Caki2 (cell line): Measurements from ENCODE around the gene RAB11B. TPM values are rescaled to one million over a fixed set of nuclear protein-coding genes. Genes with fewer than 3 reads are reported as not detected.
"Not testable (repeated sequence)": the region's sequence is repeated elsewhere in the genome, so short reads cannot be mapped to it uniquely, and the experiment has no call there.

Experiments
- DNase-seq: peaks from one replicate; pipeline ENCODE4 v3.0.0-alpha.2; 2015; ENCODE audit warnings: low read depth
- in situ Hi-C: cut with HindIII; loops from 2 replicates; pipeline ENCODE4 v1.10.0; 2016; ENCODE audit warnings: low sequenced_read_pairs, low pct_unique_long_range_greater_than_20kb, mixed read lengths
- total RNA-seq: library from RNA; depleted of rRNA; stranded (reverse); fragments of >200 nt; shearing (Covaris generic); gene quantifications from 2 replicates; pipeline ENCODE4 v1.2.3, GENCODE V29; 2014; ENCODE audit warnings: low replicate concordance

The RAB11B gene
- total RNA-seq, 1 experiment from 2014 or later = 14.4 TPM

- DNase-seq = peak; percentile 51
- in situ Hi-C loops = no loop called here
These were observed 439 bp downstream of the RAB11B start for GRCh38 chr19:8390617-8390981.

- DNase-seq = no peak
- in situ Hi-C loops = no loop called here
These were observed 1.2 kb downstream of the RAB11B start for GRCh38 chr19:8391198-8392016.

GRCh38 chr19:8392017-8392591 lies 1.9 kb downstream of the RAB11B start:
- in situ Hi-C loops = no loop called here
- DNase-seq = no peak

DNA sequence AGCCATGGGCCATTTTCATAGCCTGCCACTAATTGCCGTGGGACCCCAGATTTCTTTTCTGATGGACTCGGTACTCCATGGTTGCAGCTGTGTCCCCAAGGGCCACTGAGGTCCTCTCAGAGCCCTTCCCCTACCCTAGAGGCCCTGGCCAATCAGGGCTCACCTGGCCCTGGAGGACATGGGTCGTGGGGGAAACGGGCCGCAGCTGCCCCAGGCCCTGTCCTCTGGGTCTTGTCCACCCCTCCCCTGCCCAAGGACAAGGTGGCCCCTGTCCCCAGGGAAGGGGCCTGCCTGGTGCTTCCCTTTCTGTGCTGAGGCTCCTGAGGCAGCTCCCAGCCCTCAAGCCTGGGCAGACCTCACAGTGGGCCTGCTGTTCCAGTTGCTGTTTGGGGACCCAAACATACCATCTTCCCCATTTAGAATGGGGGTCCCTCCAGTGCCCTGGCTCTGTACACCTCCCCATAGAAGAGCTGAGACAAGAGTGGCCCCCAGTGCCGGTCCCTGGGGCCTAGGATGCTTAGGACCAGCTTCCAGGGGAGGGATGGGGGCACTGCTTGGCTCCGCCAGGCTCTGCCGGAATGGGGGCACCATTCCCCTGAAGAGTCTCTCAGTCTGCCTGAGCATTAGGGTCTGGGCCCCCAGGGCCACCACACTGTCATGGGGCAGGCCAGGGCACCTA lies 3.2 kb downstream of the RAB11B start:
- DNase-seq = no peak
- in situ Hi-C loops = no loop called here

- in situ Hi-C loops = no loop called here
- no peak for DNase-seq
These were observed 3.7 kb downstream of the RAB11B start for GRCh38 chr19:8393871-8394250.

GRCh38 chr19:8395621-8396082 lies 5.5 kb downstream of the RAB11B start:
- in situ Hi-C loops = no loop called here
- no peak for DNase-seq

GRCh38 chr19:8396185-8396562 lies 6.0 kb downstream of the RAB11B start:
- DNase-seq = no peak
- in situ Hi-C loops = no loop called here

DNA sequence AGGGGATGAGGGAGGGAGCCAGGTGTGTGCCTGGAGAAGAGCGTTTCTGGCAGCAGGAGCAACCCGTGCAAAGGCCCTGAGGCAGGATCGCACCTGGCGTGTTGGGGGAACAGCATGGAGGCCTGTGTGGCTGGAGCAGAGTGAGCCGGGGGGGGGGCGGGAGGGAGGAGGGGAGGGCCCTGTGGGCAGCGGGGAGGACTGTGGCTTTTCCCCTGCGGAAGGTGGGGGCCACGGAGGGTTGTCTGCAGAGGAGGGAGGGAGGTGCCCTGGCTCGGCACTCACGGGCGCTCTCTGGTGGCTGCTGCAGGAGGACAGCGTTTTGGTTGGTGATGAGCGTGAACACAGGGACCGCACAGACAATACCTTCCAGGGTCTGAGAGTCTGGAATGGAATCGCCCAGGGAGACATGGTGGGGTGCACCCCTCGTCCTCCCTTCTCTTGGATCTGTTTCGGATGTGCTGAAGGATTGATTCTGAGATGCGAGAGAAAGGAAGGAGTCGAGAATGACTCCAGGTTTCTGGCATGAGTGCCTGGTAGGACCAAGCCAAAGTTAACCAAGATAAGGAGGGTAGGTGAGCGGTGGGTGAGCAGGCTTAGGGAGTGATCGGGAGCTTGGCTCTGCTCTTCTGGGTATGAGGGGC lies 6.5 kb downstream of the RAB11B start:
- in situ Hi-C loops = no loop called here

GRCh38 chr19:8397271-8397670 lies 7.1 kb downstream of the RAB11B start:
- DNase-seq = no peak
- in situ Hi-C loops = no loop called here

More for the DNA sequence above, 6.5 kb downstream of the RAB11B start:
- DNase-seq = no peak

- no peak for DNase-seq
- in situ Hi-C loops = no loop called here
These were observed 7.7 kb downstream of the RAB11B start for GRCh38 chr19:8397746-8398310.

DNA sequence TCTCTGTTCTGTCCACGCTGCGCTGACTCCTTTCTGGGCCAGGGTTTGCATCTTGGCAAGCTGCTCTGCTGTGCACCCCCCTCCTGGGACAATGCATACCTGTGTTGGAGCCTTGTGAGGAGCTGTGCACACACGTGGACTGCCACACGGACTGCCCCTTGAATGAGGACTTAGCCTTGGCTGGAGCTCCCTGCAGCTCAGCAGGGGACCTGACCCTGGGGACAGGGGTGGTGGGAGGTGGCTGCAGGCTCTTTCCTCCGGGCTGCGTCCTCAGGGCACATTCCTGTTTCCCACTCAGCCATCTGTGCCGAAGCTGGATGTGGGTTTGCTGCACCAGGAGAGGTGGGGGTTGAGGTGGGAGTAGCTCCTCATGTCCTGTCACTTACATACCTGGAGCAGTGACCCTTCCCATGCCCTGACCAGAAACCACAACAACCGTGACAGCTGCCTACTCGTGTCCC lies 8.2 kb downstream of the RAB11B start:
- in situ Hi-C loops = no loop called here
- DNase-seq = peak; percentile 67

- in situ Hi-C loops = no loop called here
- DNase-seq = no peak
These were observed 9.6 kb downstream of the RAB11B start for GRCh38 chr19:8399681-8400188.

DNA sequence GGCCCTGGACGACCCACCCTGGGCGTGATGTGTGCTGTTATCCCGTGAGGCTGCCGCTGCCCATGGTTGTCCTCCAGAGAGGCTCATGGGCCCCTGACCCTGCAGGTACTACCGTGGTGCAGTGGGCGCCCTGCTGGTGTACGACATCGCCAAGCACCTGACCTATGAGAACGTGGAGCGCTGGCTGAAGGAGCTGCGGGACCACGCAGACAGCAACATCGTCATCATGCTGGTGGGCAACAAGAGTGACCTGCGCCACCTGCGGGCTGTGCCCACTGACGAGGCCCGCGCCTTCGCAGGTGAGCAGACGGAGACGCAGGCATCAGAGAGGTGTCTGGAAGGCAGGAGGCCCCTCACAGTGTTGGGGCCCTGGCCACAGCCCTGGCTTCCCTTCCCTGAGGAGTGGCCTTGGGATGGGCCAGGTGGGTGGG lies 11.8 kb downstream of the RAB11B start:
- in situ Hi-C loops = no loop called here
- DNase-seq = no peak

GRCh38 chr19:8403098-8403819 lies 13.1 kb downstream of the RAB11B start:
- in situ Hi-C loops = no loop called here
- DNase-seq = no peak

GRCh38 chr19:8403820-8404109 lies 13.6 kb downstream of the RAB11B start:
- in situ Hi-C loops = no loop called here
- no peak for DNase-seq

GRCh38 chr19:8404391-8405151 lies 14.4 kb downstream of the RAB11B start:
- in situ Hi-C loops = no loop called here
- DNase-seq = no peak

DNA sequence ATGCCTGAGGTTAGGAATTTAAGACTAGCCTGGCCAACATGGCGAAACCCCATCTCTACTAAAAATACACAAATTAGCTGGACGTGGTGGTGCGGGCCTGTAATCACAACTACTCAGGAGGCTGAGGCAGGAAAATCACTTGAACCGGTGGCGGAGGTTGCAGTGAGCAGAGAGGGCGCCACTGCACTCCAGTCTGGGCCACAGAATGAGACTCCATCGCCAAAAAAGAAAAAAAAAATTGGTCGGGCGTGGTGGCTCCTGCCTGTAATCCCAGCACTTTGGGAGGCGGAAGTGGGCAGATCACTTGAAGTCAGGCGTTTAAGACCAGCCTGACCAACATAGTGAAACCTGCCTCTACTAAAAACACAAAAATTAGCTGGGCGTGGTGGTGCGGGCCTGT lies 20.6 kb downstream of the RAB11B start:
- in situ Hi-C loops, DNase-seq: not testable (repeated sequence)
